ENCODE measurements around the gene NEK8.
"Not testable (repeated sequence)": the region's sequence is repeated elsewhere in the genome, so short reads cannot be mapped to it uniquely, and the experiment has no call there.

DNA sequence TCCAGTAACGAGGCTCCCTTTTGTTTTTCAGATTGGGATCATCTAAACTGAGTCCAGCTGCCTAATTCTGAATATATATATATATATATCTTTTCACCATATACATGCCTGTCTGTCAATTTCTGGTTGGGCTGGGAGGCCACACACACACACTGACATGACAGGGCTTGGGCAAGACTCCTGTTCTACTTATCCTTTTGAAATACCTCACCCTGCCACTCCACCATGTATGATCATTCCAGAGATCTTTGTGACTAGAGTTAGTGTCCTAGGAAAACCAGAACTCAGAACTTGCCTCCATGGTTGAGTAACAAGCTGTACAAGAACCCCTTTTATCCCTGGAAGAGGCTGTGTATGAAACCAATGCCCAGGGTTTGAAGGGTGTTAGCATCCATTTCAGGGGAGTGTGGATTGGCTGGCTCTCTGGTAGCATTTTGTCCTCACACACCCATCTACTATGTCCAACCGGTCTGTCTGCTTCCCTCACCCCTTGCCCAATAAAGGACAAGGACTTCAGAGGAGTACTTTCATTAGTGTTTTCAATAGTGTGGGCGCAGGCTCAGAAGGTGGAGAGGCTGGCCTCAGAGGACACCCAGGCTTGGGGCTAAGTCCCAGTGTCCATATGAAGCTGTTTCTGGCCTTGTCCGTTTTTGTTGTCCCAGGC, 4.6 kb upstream of the NEK8 start:
- TF ChIP-seq, protein P1, sequence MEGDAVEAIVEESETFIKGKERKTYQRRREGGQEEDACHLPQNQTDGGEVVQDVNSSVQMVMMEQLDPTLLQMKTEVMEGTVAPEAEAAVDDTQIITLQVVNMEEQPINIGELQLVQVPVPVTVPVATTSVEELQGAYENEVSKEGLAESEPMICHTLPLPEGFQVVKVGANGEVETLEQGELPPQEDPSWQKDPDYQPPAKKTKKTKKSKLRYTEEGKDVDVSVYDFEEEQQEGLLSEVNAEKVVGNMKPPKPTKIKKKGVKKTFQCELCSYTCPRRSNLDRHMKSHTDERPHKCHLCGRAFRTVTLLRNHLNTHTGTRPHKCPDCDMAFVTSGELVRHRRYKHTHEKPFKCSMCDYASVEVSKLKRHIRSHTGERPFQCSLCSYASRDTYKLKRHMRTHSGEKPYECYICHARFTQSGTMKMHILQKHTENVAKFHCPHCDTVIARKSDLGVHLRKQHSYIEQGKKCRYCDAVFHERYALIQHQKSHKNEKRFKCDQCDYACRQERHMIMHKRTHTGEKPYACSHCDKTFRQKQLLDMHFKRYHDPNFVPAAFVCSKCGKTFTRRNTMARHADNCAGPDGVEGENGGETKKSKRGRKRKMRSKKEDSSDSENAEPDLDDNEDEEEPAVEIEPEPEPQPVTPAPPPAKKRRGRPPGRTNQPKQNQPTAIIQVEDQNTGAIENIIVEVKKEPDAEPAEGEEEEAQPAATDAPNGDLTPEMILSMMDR (IDR thresholded peaks at IDR 0.05; ENCODE audit: insufficient read depth, low read length, poor library complexity, severe bottlenecking): not testable (repeated sequence)
- TF ChIP-seq EZH2phosphoT487 (conservative IDR thresholded peaks at IDR 0.05; ENCODE audit: low read length): not testable (repeated sequence)

All from SU-DHL-6 (cell line).